Activated CD4-positive, alpha-beta T cell treated with anti-CD3 and anti-CD28 coated beads for 36 hours (primary cell): Measurements from ENCODE around the gene RFTN2. TPM values are rescaled to one million over a fixed set of nuclear protein-coding genes. Genes with fewer than 3 reads are reported as not detected.
"Not testable (repeated sequence)": the region's sequence is repeated elsewhere in the genome, so short reads cannot be mapped to it uniquely, and the experiment has no call there.

Experiments
- ATAC-seq: fragments of 200-7000 bp; cut with Tn5 transposase; one replicate; pipeline ENCODE4 v1.10.0; 2021; ENCODE audit warnings: mild to moderate bottlenecking, moderate library complexity
- CTCF ChIA-PET: fragments of 350-600 bp; sonication (Branson Sonifier 250); formaldehyde crosslinking; loops from one replicate; lab custom pipeline; 2021; ENCODE audit warnings: antibody characterized with exemption; lab: Charles Lee
- POLR2A ChIA-PET: fragments of 350-600 bp; sonication (Branson Sonifier 250); formaldehyde crosslinking; loops from one replicate; lab custom pipeline; 2021; ENCODE audit warnings: antibody characterized with exemption, inconsistent platforms; lab: Charles Lee
- DNase-seq: peaks from one replicate; pipeline ENCODE4 v3.0.0-alpha.2; 2020
- H3K27ac Mint-ChIP-seq: one replicate; pipeline ENCODE4 v1.8.0; 2021; ENCODE audit warnings: mixed read lengths
- H3K27me3 Mint-ChIP-seq: one replicate; pipeline ENCODE4 v1.8.0; 2021; ENCODE audit warnings: mixed read lengths
- H3K36me3 Mint-ChIP-seq: one replicate; pipeline ENCODE4 v1.8.0; 2021; ENCODE audit warnings: low read depth, mixed read lengths
- H3K4me1 Mint-ChIP-seq: one replicate; pipeline ENCODE4 v1.8.0; 2021; ENCODE audit warnings: mixed read lengths
- H3K4me3 Mint-ChIP-seq: one replicate; pipeline ENCODE4 v1.8.0; 2021; ENCODE audit warnings: mild to moderate bottlenecking, moderate library complexity, mixed read lengths
- H3K9me3 Mint-ChIP-seq: one replicate; pipeline ENCODE4 v1.8.0; 2021; ENCODE audit warnings: low read depth, mixed read lengths
- intact Hi-C, 2 experiments: fragments of 100-400 bp; cut with DNase I in 1 of 2; cut with micrococcal nuclease in 1 of 2; formaldehyde crosslinking; loops; one replicate each; pipeline versions ENCODE4 v1.14.2 to v1.15.1; 2022 to 2024; cut with DNase I, micrococcal nuclease
- total RNA-seq, 2 experiments: library from RNA; stranded (reverse); gene quantifications; one replicate each; pipeline ENCODE4 v1.2.3, GENCODE V29; 2021

The RFTN2 gene
- not detected for total RNA-seq

- Mint-ChIP-seq H3K4me3 (no peak within 1 kb of the TSS), H3K27ac (no peak within 1 kb of the TSS), H3K9me3 (no peaks in the 10 kb centered on the region), H3K36me3 (no peaks in the 10 kb centered on the region), H3K4me1 (no peaks in the 10 kb centered on the region), H3K27me3 (peaks cover 25% of the 10 kb centered on the region)
- DNase-seq (no peak), ATAC-seq (no peak)
- intact Hi-C loops = no loop called here
- ChIA-PET CTCF (interaction anchor here (0.7 kb wide), 1 partner anchor 583 kb away, joined by 4 read pairs; no protein-coding TSS in a partner anchor), POLR2A (interaction anchor here (0.6 kb wide), 1 partner anchor 46 kb away, joined by 6 read pairs; no protein-coding TSS in a partner anchor)
Observed at GRCh38 chr2:197675246-197675645, at the start of gene RFTN2. TSS of gene RFTN2 (minus strand) at chr2:197675587. CDS start at chr2:197675458, 129 bp downstream.

GRCh38 chr2:197717863-197718262, 42.5 kb upstream of the RFTN2 start:
- Mint-ChIP-seq H3K27ac (no peak overlapping the region), H3K27me3 (no peaks in the 10 kb centered on the region), H3K9me3 (no peaks in the 10 kb centered on the region), H3K4me3 (no peak overlapping the region), H3K36me3 (peaks cover 7% of the 10 kb centered on the region), H3K4me1 (peaks cover 6% of the 10 kb centered on the region)
- POLR2A ChIA-PET = no interaction called here
- DNase-seq (no peak), ATAC-seq (no peak)
- intact Hi-C loops = no loop called here
- CTCF ChIA-PET = interaction anchor here (0.7 kb wide), 1 partner anchor 1228 kb away, joined by 3 read pairs; no protein-coding TSS in a partner anchor

- DNase-seq (no peak), ATAC-seq (no peak)
- intact Hi-C loops = no loop called here
- Mint-ChIP-seq H3K27ac (no peak overlapping the region), H3K9me3 (no peaks in the 10 kb centered on the region), H3K4me3 (no peak overlapping the region), H3K36me3 (peaks cover 38% of the 10 kb centered on the region), H3K27me3 (no peaks in the 10 kb centered on the region), H3K4me1 (peaks cover 37% of the 10 kb centered on the region)
- ChIA-PET CTCF (interaction anchor here (0.6 kb wide), 1 partner anchor 39 kb away, joined by 3 read pairs; no protein-coding TSS in a partner anchor), POLR2A (no interaction called here)
Observed at GRCh38 chr2:197713271-197713670, 37.9 kb upstream of the RFTN2 start.

GRCh38 chr2:197711578-197711977, 36.2 kb upstream of the RFTN2 start:
- DNase-seq = no peak
- Mint-ChIP-seq H3K4me3 (no peak overlapping the region), H3K27me3 (no peaks in the 10 kb centered on the region), H3K36me3 (peaks cover 40% of the 10 kb centered on the region), H3K4me1 (peaks cover 43% of the 10 kb centered on the region), H3K27ac (no peak overlapping the region), H3K9me3 (no peaks in the 10 kb centered on the region)
- intact Hi-C loops = no loop called here
- ATAC-seq = no peak
- POLR2A ChIA-PET = no interaction called here
- CTCF ChIA-PET = interaction anchor here (0.6 to 2.0 kb wide), 6 partner anchors 8 to 414 kb away, joined by 3 to 6 read pairs (median 4); no protein-coding TSS in a partner anchor

GRCh38 chr2:197710424-197711042, 35.1 kb upstream of the RFTN2 start:
- H3K4me1 Mint-ChIP-seq = peaks cover 43% of the 10 kb centered on the region
- intact Hi-C loops = no loop called here
- ATAC-seq (peak; percentile 65), DNase-seq (peak; percentile 24)
- no peak overlapping the region for H3K27ac Mint-ChIP-seq
- POLR2A ChIA-PET = no interaction called here
- no peak overlapping the region for H3K4me3 Mint-ChIP-seq
- CTCF ChIA-PET = no interaction called here
- H3K27me3 Mint-ChIP-seq = no peaks in the 10 kb centered on the region
- H3K9me3 Mint-ChIP-seq = no peaks in the 10 kb centered on the region
- H3K36me3 Mint-ChIP-seq = peaks cover 41% of the 10 kb centered on the region

GRCh38 chr2:197709140-197709539, 33.8 kb upstream of the RFTN2 start:
- CTCF ChIA-PET = interaction anchor here (0.7 to 4.1 kb wide), 2 partner anchors 68 to 70 kb away, joined by 3 to 31 read pairs; no protein-coding TSS in a partner anchor
- H3K9me3 Mint-ChIP-seq, ATAC-seq, POLR2A ChIA-PET, H3K27me3 Mint-ChIP-seq, DNase-seq, H3K27ac Mint-ChIP-seq: not testable (repeated sequence)
- peaks cover 46% of the 10 kb centered on the region for H3K4me1 Mint-ChIP-seq
- intact Hi-C loops = loop anchor here (5.0 to 10.0 kb wide), 8 partner anchors 192 to 1756 kb away; partner anchors contain the start of genes COQ10B (in 1 of the 2) and MOB4 (in 1 of the 2)
- peak overlapping the region; percentile 58 for H3K4me3 Mint-ChIP-seq
- H3K36me3 Mint-ChIP-seq = peaks cover 36% of the 10 kb centered on the region

- H3K27me3 Mint-ChIP-seq = no peaks in the 10 kb centered on the region
- H3K4me3 Mint-ChIP-seq = peak overlapping the region; percentile 58
- CTCF ChIA-PET = interaction anchor here (1.6 to 4.1 kb wide), 4 partner anchors 8 to 116 kb away, joined by 4 to 31 read pairs (median 6); no protein-coding TSS in a partner anchor
- H3K36me3 Mint-ChIP-seq = peaks cover 36% of the 10 kb centered on the region
- H3K27ac Mint-ChIP-seq = no peak overlapping the region
- intact Hi-C loops = loop anchor here (5.0 to 10.0 kb wide), 8 partner anchors 191 to 1756 kb away; partner anchors contain the start of genes COQ10B (in 1 of the 2) and MOB4 (in 1 of the 2)
- POLR2A ChIA-PET = interaction anchor here (0.6 kb wide), 1 partner anchor 186 kb away, joined by 3 read pairs; no protein-coding TSS in a partner anchor
- H3K9me3 Mint-ChIP-seq = no peaks in the 10 kb centered on the region
- peaks cover 45% of the 10 kb centered on the region for H3K4me1 Mint-ChIP-seq
- no peak for ATAC-seq
- DNase-seq = no peak
Observed at GRCh38 chr2:197708331-197708730, 32.9 kb upstream of the RFTN2 start.

GRCh38 chr2:197707316-197708213, 32.2 kb upstream of the RFTN2 start:
- Mint-ChIP-seq H3K27ac (no peak overlapping the region), H3K27me3 (peaks cover 1% of the 10 kb centered on the region), H3K36me3 (peaks cover 33% of the 10 kb centered on the region), H3K9me3 (no peaks in the 10 kb centered on the region), H3K4me3 (peak overlapping the region; percentile 80), H3K4me1 (peaks cover 38% of the 10 kb centered on the region)
- ChIA-PET CTCF (interaction anchor here (0.6 to 4.1 kb wide), 8 partner anchors 8 to 1715 kb away, joined by 3 to 31 read pairs (median 4); no protein-coding TSS in a partner anchor), POLR2A (no interaction called here)
- no peak for ATAC-seq
- intact Hi-C loops = loop anchor here (1.0 to 10.0 kb wide), 11 partner anchors 71 to 1757 kb away; partner anchors contain the start of genes COQ10B (in 1 of the 2) and MOB4 (in 1 of the 2)
- no peak for DNase-seq

GRCh38 chr2:197706839-197707207, 31.4 kb upstream of the RFTN2 start:
- ATAC-seq (no peak), DNase-seq (no peak)
- intact Hi-C loops = loop anchor here (1.0 to 10.0 kb wide), 11 partner anchors 71 to 1758 kb away; partner anchors contain the start of genes COQ10B (in 1 of the 2) and MOB4 (in 1 of the 2)
- CTCF ChIA-PET = interaction anchor here (0.6 to 4.1 kb wide), 11 partner anchors 9 to 1715 kb away, joined by 3 to 31 read pairs (median 4); no protein-coding TSS in a partner anchor
- Mint-ChIP-seq H3K27ac (no peak overlapping the region), H3K4me1 (peaks cover 36% of the 10 kb centered on the region), H3K36me3 (peaks cover 31% of the 10 kb centered on the region), H3K27me3 (peaks cover 2% of the 10 kb centered on the region), H3K9me3 (no peaks in the 10 kb centered on the region), H3K4me3 (peak overlapping the region; percentile 80)
- POLR2A ChIA-PET = no interaction called here

GRCh38 chr2:197705912-197706838, 30.8 kb upstream of the RFTN2 start:
- intact Hi-C loops = loop anchor here (1.0 to 10.0 kb wide), 17 partner anchors 81 to 1759 kb away; partner anchors contain the start of genes COQ10B (in 2 of the 2), HSPE1 (in 2 of the 2), CCDC150 (in 1 of the 2) and MOB4 (in 1 of the 2)
- H3K9me3 Mint-ChIP-seq = no peaks in the 10 kb centered on the region
- ChIA-PET POLR2A (no interaction called here), CTCF (interaction anchor here (0.6 to 4.1 kb wide), 14 partner anchors 8 to 1018 kb away, joined by 3 to 31 read pairs (median 3); no protein-coding TSS in a partner anchor)
- H3K4me1 Mint-ChIP-seq = peaks cover 36% of the 10 kb centered on the region
- peaks cover 26% of the 10 kb centered on the region for H3K36me3 Mint-ChIP-seq
- H3K4me3 Mint-ChIP-seq = peak overlapping the region; percentile 80
- peak overlapping the region; percentile 85 for H3K27ac Mint-ChIP-seq
- DNase-seq = peak; percentile 23
- ATAC-seq = no peak
- H3K27me3 Mint-ChIP-seq = peaks cover 2% of the 10 kb centered on the region
